GM18868 (cell line): ENCODE data around the gene BCL2.
A peak's percentile ranks its signal among the peaks of the same experiment; 100 is the strongest.

ENCODE experiments used
- ATAC-seq: cut with Tn5 transposase; IDR thresholded peaks from one replicate; pipeline ENCODE4 v1.9.1; 2021; ENCODE audit warnings: mild to moderate bottlenecking, moderate library complexity; ENCODE audit not compliant: unreplicated experiment

Gene BCL2

GRCh38 chr18:63288311-63288710 is 31.3 kb downstream of the BCL2 start:
- no peak for ATAC-seq

- no peak for ATAC-seq
These were observed 31.8 kb downstream of the BCL2 start for GRCh38 chr18:63287691-63288220.

- no peak for ATAC-seq
These were observed 32.6 kb downstream of the BCL2 start for GRCh38 chr18:63286926-63287325.

- peak; percentile 95 for ATAC-seq
These were observed 34.5 kb downstream of the BCL2 start for GRCh38 chr18:63284827-63285733.

- no peak for ATAC-seq
These were observed 35.3 kb downstream of the BCL2 start for GRCh38 chr18:63284173-63284799.

GRCh38 chr18:63283305-63284094 is 36.1 kb downstream of the BCL2 start:
- no peak for ATAC-seq

- ATAC-seq = no peak
These were observed 36.8 kb downstream of the BCL2 start for GRCh38 chr18:63282793-63283192.

GRCh38 chr18:63273222-63273927 is 46.2 kb downstream of the BCL2 start:
- peak; percentile 67 for ATAC-seq

GRCh38 chr18:63272638-63273037 is 46.9 kb downstream of the BCL2 start:
- ATAC-seq = no peak

- ATAC-seq = no peak
These were observed 47.7 kb downstream of the BCL2 start for GRCh38 chr18:63271881-63272299.

GRCh38 chr18:63271148-63271547 is 48.4 kb downstream of the BCL2 start:
- no peak for ATAC-seq

GRCh38 chr18:63267975-63268721 is 51.4 kb downstream of the BCL2 start:
- peak; percentile 72 for ATAC-seq

GRCh38 chr18:63266888-63267790 is 52.4 kb downstream of the BCL2 start:
- ATAC-seq = no peak

- no peak for ATAC-seq
These were observed 54.2 kb downstream of the BCL2 start for GRCh38 chr18:63265326-63265725.

GRCh38 chr18:63264871-63265270 is 54.7 kb downstream of the BCL2 start:
- no peak for ATAC-seq

- no peak for ATAC-seq
These were observed 56.1 kb downstream of the BCL2 start for GRCh38 chr18:63263444-63263843.

- no peak for ATAC-seq
These were observed 56.9 kb downstream of the BCL2 start for GRCh38 chr18:63262369-63263335.

GRCh38 chr18:63261029-63261428 is 58.5 kb downstream of the BCL2 start:
- ATAC-seq = no peak
